ENCODE data around the gene AOPEP. TPM values are rescaled to one million over a fixed set of nuclear protein-coding genes. Genes with fewer than 3 reads are reported as not detected.

AOPEP gene
- polyA plus RNA-seq, 1 donor from 2014 or later: 10.0 TPM

GRCh38 chr9:95104581-95104960 is 378.1 kb downstream of the AOPEP start:
- no peak overlapping the region for H3K27ac ChIP-seq (ENCODE audit: low read length)
- no peaks in the 10 kb centered on the region for H3K79me2 ChIP-seq (replicated peaks; ENCODE audit: insufficient read depth, low read length)
- TF ChIP-seq EZH2 (IDR thresholded peaks at IDR 0.05; ENCODE audit: borderline replicate concordance, insufficient read depth, low read length, poor library complexity, severe bottlenecking) (no peak), EP300 (conservative IDR thresholded peaks at IDR 0.05; ENCODE audit: poor library complexity, severe bottlenecking) (no peak), POLR2AphosphoS5 (IDR thresholded peaks at IDR 0.05) (no peak), SMC3 (conservative IDR thresholded peaks at IDR 0.05; ENCODE audit: poor library complexity) (no peak), MXI1 (conservative IDR thresholded peaks at IDR 0.05; ENCODE audit: poor library complexity, severe bottlenecking) (no peak), TAF1 (IDR thresholded peaks at IDR 0.05; ENCODE audit: low read depth) (no peak), REST (IDR thresholded peaks at IDR 0.05; ENCODE audit: borderline replicate concordance) (no peak)
- TF ChIP-seq, protein P1, sequence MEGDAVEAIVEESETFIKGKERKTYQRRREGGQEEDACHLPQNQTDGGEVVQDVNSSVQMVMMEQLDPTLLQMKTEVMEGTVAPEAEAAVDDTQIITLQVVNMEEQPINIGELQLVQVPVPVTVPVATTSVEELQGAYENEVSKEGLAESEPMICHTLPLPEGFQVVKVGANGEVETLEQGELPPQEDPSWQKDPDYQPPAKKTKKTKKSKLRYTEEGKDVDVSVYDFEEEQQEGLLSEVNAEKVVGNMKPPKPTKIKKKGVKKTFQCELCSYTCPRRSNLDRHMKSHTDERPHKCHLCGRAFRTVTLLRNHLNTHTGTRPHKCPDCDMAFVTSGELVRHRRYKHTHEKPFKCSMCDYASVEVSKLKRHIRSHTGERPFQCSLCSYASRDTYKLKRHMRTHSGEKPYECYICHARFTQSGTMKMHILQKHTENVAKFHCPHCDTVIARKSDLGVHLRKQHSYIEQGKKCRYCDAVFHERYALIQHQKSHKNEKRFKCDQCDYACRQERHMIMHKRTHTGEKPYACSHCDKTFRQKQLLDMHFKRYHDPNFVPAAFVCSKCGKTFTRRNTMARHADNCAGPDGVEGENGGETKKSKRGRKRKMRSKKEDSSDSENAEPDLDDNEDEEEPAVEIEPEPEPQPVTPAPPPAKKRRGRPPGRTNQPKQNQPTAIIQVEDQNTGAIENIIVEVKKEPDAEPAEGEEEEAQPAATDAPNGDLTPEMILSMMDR (IDR thresholded peaks at IDR 0.05; ENCODE audit: poor library complexity, severe bottlenecking): no peak
- H3K36me3 ChIP-seq (ENCODE audit: insufficient read depth, low read length): peaks cover 11% of the 10 kb centered on the region
- H2AFZ ChIP-seq (ENCODE audit: low read depth, low read length): no peak overlapping the region
- no peaks in the 10 kb centered on the region for H4K20me1 ChIP-seq (ENCODE audit: insufficient read depth)
- H3K9me3 ChIP-seq (ENCODE audit: low read length): no peaks in the 10 kb centered on the region
- no peaks in the 10 kb centered on the region for H3F3A ChIP-seq (ENCODE audit: insufficient read depth, low read length, poor library complexity, severe bottlenecking)
- no peak overlapping the region for H3K9ac ChIP-seq (ENCODE audit: low read length)
- no peak overlapping the region for H3K4me2 ChIP-seq (ENCODE audit: low read length)
- no peaks in the 10 kb centered on the region for H3K9me2 ChIP-seq (ENCODE audit: insufficient read depth, low read length)
- H3K4me3 ChIP-seq (ENCODE audit: low read length): no peak overlapping the region
- H3K27me3 ChIP-seq (ENCODE audit: insufficient read depth, low read depth, low read length): no peaks in the 10 kb centered on the region

DNA sequence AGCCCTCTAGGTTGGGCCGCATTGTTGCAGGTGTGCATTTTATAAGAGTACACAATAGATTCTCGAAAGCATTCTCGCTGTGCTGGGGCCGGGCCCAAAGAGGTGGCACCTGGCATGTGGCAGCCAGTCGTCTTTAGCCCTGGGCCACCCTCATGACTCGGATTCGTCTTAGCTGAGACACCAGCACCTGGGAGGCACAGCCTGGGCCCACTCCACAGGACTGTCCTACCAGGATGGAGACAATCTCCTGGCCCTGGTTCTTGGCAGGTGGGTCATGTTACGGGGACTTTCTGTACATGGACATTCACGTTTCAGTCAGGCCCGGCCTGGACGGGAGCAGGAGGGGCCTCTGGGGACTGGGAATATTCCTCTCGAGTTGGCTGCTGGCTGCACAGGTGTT is 378.5 kb downstream of the AOPEP start:
- H3K27ac ChIP-seq (ENCODE audit: low read length): no peak overlapping the region
- H3K9ac ChIP-seq (ENCODE audit: low read length): no peak overlapping the region
- H3K36me3 ChIP-seq (ENCODE audit: insufficient read depth, low read length): peaks cover 11% of the 10 kb centered on the region
- H3K4me2 ChIP-seq (ENCODE audit: low read length): no peak overlapping the region
- no peaks in the 10 kb centered on the region for H3K27me3 ChIP-seq (ENCODE audit: insufficient read depth, low read depth, low read length)
- no peaks in the 10 kb centered on the region for H3K9me2 ChIP-seq (ENCODE audit: insufficient read depth, low read length)
- no peaks in the 10 kb centered on the region for H3K79me2 ChIP-seq (replicated peaks; ENCODE audit: insufficient read depth, low read length)
- no peaks in the 10 kb centered on the region for H4K20me1 ChIP-seq (ENCODE audit: insufficient read depth)
- no peak overlapping the region for H2AFZ ChIP-seq (ENCODE audit: low read depth, low read length)
- no peaks in the 10 kb centered on the region for H3F3A ChIP-seq (ENCODE audit: insufficient read depth, low read length, poor library complexity, severe bottlenecking)
- no peaks in the 10 kb centered on the region for H3K9me3 ChIP-seq (ENCODE audit: low read length)
- H3K4me3 ChIP-seq (ENCODE audit: low read length): no peak overlapping the region
- TF ChIP-seq, protein P1 (IDR thresholded peaks at IDR 0.05; ENCODE audit: poor library complexity, severe bottlenecking): no peak
- TF ChIP-seq REST (IDR thresholded peaks at IDR 0.05; ENCODE audit: borderline replicate concordance) (no peak), EZH2 (IDR thresholded peaks at IDR 0.05; ENCODE audit: borderline replicate concordance, insufficient read depth, low read length, poor library complexity, severe bottlenecking) (no peak), SMC3 (conservative IDR thresholded peaks at IDR 0.05; ENCODE audit: poor library complexity) (no peak), EP300 (conservative IDR thresholded peaks at IDR 0.05; ENCODE audit: poor library complexity, severe bottlenecking) (no peak), MXI1 (conservative IDR thresholded peaks at IDR 0.05; ENCODE audit: poor library complexity, severe bottlenecking) (no peak), TAF1 (IDR thresholded peaks at IDR 0.05; ENCODE audit: low read depth) (no peak), POLR2AphosphoS5 (IDR thresholded peaks at IDR 0.05) (no peak), RAD21 (conservative IDR thresholded peaks at IDR 0.05) (no peak)
